Epithelial cell of prostate (primary cell): ENCODE results near the gene WWTR1.

Source experiments
- DNase-seq: peaks from one replicate; pipeline ENCODE4 v3.0.0-alpha.2; 2011; ENCODE audit warnings: low read depth, low spot score
- H3K27ac ChIP-seq: fragments of 450-650 bp; 2 replicates; pipeline ENCODE4 v1.5.1; 2017; ENCODE audit warnings: mild to moderate bottlenecking

Gene WWTR1

GRCh38 chr3:149657926-149658743 is at the start of gene WWTR1:
TSS of gene WWTR1 (minus strand) at chr3:149658025. CDS start at chr3:149657306, 719 bp downstream.
- H3K27ac ChIP-seq = peak within 1 kb of the TSS; percentile 88
- no peak for DNase-seq

GRCh38 chr3:149706905-149707304 is 49.1 kb upstream of the WWTR1 start:
- H3K27ac ChIP-seq = no peak overlapping the region
- no peak for DNase-seq

GRCh38 chr3:149705416-149705815 is 47.6 kb upstream of the WWTR1 start:
- no peak overlapping the region for H3K27ac ChIP-seq

GRCh38 chr3:149703466-149703865 is 45.6 kb upstream of the WWTR1 start:
- H3K27ac ChIP-seq = no peak overlapping the region
- no peak for DNase-seq

More at GRCh38 chr3:149705416-149705815, 47.6 kb upstream of the WWTR1 start:
- no peak for DNase-seq

GRCh38 chr3:149702691-149703441 is 45.0 kb upstream of the WWTR1 start:
- H3K27ac ChIP-seq = peak overlapping the region; percentile 30
- DNase-seq = no peak

GRCh38 chr3:149701977-149702350 is 44.1 kb upstream of the WWTR1 start:
- no peak overlapping the region for H3K27ac ChIP-seq
- no peak for DNase-seq

GRCh38 chr3:149701206-149701976 is 43.6 kb upstream of the WWTR1 start:
- H3K27ac ChIP-seq = no peak overlapping the region
- no peak for DNase-seq

- no peak for DNase-seq
- no peak overlapping the region for H3K27ac ChIP-seq
Observed at GRCh38 chr3:149688122-149688757, 30.4 kb upstream of the WWTR1 start.

- DNase-seq = no peak
- H3K27ac ChIP-seq = no peak overlapping the region
Observed at GRCh38 chr3:149686996-149687395, 29.2 kb upstream of the WWTR1 start.

- DNase-seq = no peak
- H3K27ac ChIP-seq = no peak overlapping the region
Observed at GRCh38 chr3:149678351-149678950, 20.6 kb upstream of the WWTR1 start.

GRCh38 chr3:149673393-149673792 is 15.6 kb upstream of the WWTR1 start:
- DNase-seq = no peak

GRCh38 chr3:149670742-149671492 is 13.1 kb upstream of the WWTR1 start:
- H3K27ac ChIP-seq = no peak overlapping the region
- no peak for DNase-seq

More at GRCh38 chr3:149673393-149673792, 15.6 kb upstream of the WWTR1 start:
- H3K27ac ChIP-seq = no peak overlapping the region

GRCh38 chr3:149667576-149667975 is 9.8 kb upstream of the WWTR1 start:
- H3K27ac ChIP-seq = no peak overlapping the region
- DNase-seq = no peak

- DNase-seq = no peak
Observed at GRCh38 chr3:149663966-149664365, 6.1 kb upstream of the WWTR1 start.

GRCh38 chr3:149662240-149662887 is 4.5 kb upstream of the WWTR1 start:
- H3K27ac ChIP-seq = no peak overlapping the region
- DNase-seq = no peak

More at GRCh38 chr3:149663966-149664365, 6.1 kb upstream of the WWTR1 start:
- no peak overlapping the region for H3K27ac ChIP-seq

- no peak for DNase-seq
- no peak overlapping the region for H3K27ac ChIP-seq
Observed at GRCh38 chr3:149660462-149660861, 2.6 kb upstream of the WWTR1 start.

GRCh38 chr3:149658744-149659497 is 1.1 kb upstream of the WWTR1 start:
- H3K27ac ChIP-seq = peak overlapping the region; percentile 88
- no peak for DNase-seq
